H1 (cell line): Measurements from ENCODE around the gene RTF2. TPM values are rescaled to one million over a fixed set of nuclear protein-coding genes. Genes with fewer than 3 reads are reported as not detected.

ENCODE experiments used
- CHD2 ChIP-seq: IDR thresholded peaks from 2 replicates; pipeline ENCODE4 v1.6.1; 2012; ENCODE audit warnings: low read length, improper control_type of control experiment
- CREB1 ChIP-seq: IDR thresholded peaks from 2 replicates; pipeline ENCODE4 v1.6.1; 2012; ENCODE audit warnings: inconsistent platforms
- EGR1 ChIP-seq: IDR thresholded peaks from 2 replicates; pipeline ENCODE4 v1.6.1; 2011; ENCODE audit warnings: low read depth, low read length, borderline replicate concordance
- FOSL1 ChIP-seq: IDR thresholded peaks from 2 replicates; pipeline ENCODE4 v1.6.1; 2011; ENCODE audit warnings: mild to moderate bottlenecking, low read depth, low read length, moderate library complexity; ENCODE audit not compliant: insufficient read depth
- GABPA ChIP-seq: IDR thresholded peaks from 2 replicates; pipeline ENCODE4 v1.6.1; 2011; ENCODE audit warnings: mild to moderate bottlenecking, low read length, moderate library complexity, borderline replicate concordance; ENCODE audit not compliant: insufficient read depth
- GTF2F1 ChIP-seq: IDR thresholded peaks from 2 replicates; pipeline ENCODE4 v1.6.1; 2012; ENCODE audit warnings: low read depth, low read length, improper control_type of control experiment, borderline replicate concordance
- HDAC2 ChIP-seq, 2 experiments: fragments of 300-600 bp in 1 of 2; sonication (generic) in 1 of 2; IDR thresholded peaks; 2 replicates each; pipeline ENCODE4 v1.6.1; 2011 to 2012; ENCODE audit warnings: low read depth in 2 of 2, low read length in 2 of 2, mild to moderate bottlenecking in 2 of 2, moderate library complexity in 2 of 2, borderline replicate concordance in 1 of 2, inconsistent platforms in 1 of 2
- KDM1A ChIP-seq: fragments of 200-600, 300-600 bp; sonication (generic); IDR thresholded peaks from 2 replicates; pipeline ENCODE4 v1.7.1; 2016; ENCODE audit warnings: mild to moderate bottlenecking, low read length, borderline replicate concordance
- MAFK ChIP-seq: IDR thresholded peaks from 2 replicates; pipeline ENCODE4 v1.6.1; 2012; ENCODE audit warnings: low read depth, mild to moderate bottlenecking, improper control_type of control experiment, low read length
- NANOG ChIP-seq: IDR thresholded peaks from 2 replicates; pipeline ENCODE4 v1.6.1; 2011; ENCODE audit warnings: low read length, low read depth, mild to moderate bottlenecking, inconsistent platforms; ENCODE audit not compliant: insufficient read depth, poor library complexity, severe bottlenecking
- PHF8 ChIP-seq: fragments of 200-600 bp; sonication (generic); conservative IDR thresholded peaks from 2 replicates; pipeline ENCODE4 v1.7.1; 2012; ENCODE audit warnings: low read depth, mild to moderate bottlenecking, inconsistent platforms, low read length, moderate library complexity
- POLR2A ChIP-seq, 2 experiments: IDR thresholded peaks; 1 replicate in 1 of 2; 2 replicates in 1 of 2; pipeline ENCODE4 v1.6.1; 2011; ENCODE audit warnings: low read depth in 2 of 2, low read length in 2 of 2, mild to moderate bottlenecking in 2 of 2; ENCODE audit errors: control extremely low read depth in 1 of 2
- SIN3A ChIP-seq, 2 experiments: IDR thresholded peaks in 1 of 2; conservative IDR thresholded peaks in 1 of 2; 2 replicates each; pipeline ENCODE4 v1.6.1; 2011 to 2012; ENCODE audit warnings: low read length in 2 of 2, improper control_type of control experiment in 1 of 2, low read depth in 1 of 2, mild to moderate bottlenecking in 1 of 2
- SP1 ChIP-seq: IDR thresholded peaks from 2 replicates; pipeline ENCODE4 v1.6.1; 2011; ENCODE audit warnings: low read depth, low read length
- SRF ChIP-seq: IDR thresholded peaks from 2 replicates; pipeline ENCODE4 v1.6.1; 2011; ENCODE audit warnings: mild to moderate bottlenecking, low read depth, low read length, moderate library complexity
- SUZ12 ChIP-seq: fragments of 200-600 bp; sonication (generic); IDR thresholded peaks from 2 replicates; pipeline ENCODE4 v1.6.1; 2012; ENCODE audit warnings: mild to moderate bottlenecking, inconsistent platforms, low read length, moderate library complexity, mixed read lengths
- TAF7 ChIP-seq: optimal IDR thresholded peaks from 2 replicates; pipeline ENCODE3; 2011; ENCODE audit warnings: low read depth, mild to moderate bottlenecking, inconsistent platforms, low read length, moderate library complexity, borderline replicate concordance
- TCF12 ChIP-seq: IDR thresholded peaks from 2 replicates; pipeline ENCODE4 v1.6.1; 2011; ENCODE audit warnings: low read depth, mild to moderate bottlenecking, low read length
- polyA plus RNA-seq, 7 experiments: library from polyadenylated mRNA; depleted of rRNA in 3 of 7; stranded (reverse) in 5 of 7; unstranded in 2 of 7; fragments of >200 nt in 5 of 7; fragments of 200-250 nt in 2 of 7; gene quantifications; 1 replicate in 5 of 7; 2 replicates in 1 of 7; 4 replicates in 1 of 7; pipeline versions ENCODE4 v1.2.1 to v1.2.3, GENCODE V29; 2011 to 2013; ENCODE audit warnings: missing spikeins in 2 of 7, mixed read lengths in 2 of 7
- total RNA-seq: library from RNA; stranded (reverse); fragmentation: NEBNext Ultra II Directional; extraction: Animal tissue kit (Norgen Biotek cat#: 25700); gene quantifications from 2 replicates; pipeline ENCODE4 v1.2.1, GENCODE V29; 2021
- TF ChIP-seq, protein P1 (sequence below): IDR thresholded peaks from 2 replicates; pipeline ENCODE4 v1.6.1; 2012; ENCODE audit warnings: inconsistent platforms
- TF ChIP-seq, protein P2 (sequence below): IDR thresholded peaks from 2 replicates; pipeline ENCODE4 v1.6.1; 2011; ENCODE audit warnings: low read depth, mild to moderate bottlenecking, low read length; ENCODE audit not compliant: insufficient read depth
- TF ChIP-seq, protein P3 (sequence below): IDR thresholded peaks from 2 replicates; pipeline ENCODE4 v1.6.1; 2012; ENCODE audit warnings: low read length, inconsistent platforms

The RTF2 gene
- total and polyA plus RNA-seq, 2 of the 8 experiments (the other 6 are each of a cell fraction or from before 2014, with no cell fraction given): 33.9 to 51.2 TPM

DNA sequence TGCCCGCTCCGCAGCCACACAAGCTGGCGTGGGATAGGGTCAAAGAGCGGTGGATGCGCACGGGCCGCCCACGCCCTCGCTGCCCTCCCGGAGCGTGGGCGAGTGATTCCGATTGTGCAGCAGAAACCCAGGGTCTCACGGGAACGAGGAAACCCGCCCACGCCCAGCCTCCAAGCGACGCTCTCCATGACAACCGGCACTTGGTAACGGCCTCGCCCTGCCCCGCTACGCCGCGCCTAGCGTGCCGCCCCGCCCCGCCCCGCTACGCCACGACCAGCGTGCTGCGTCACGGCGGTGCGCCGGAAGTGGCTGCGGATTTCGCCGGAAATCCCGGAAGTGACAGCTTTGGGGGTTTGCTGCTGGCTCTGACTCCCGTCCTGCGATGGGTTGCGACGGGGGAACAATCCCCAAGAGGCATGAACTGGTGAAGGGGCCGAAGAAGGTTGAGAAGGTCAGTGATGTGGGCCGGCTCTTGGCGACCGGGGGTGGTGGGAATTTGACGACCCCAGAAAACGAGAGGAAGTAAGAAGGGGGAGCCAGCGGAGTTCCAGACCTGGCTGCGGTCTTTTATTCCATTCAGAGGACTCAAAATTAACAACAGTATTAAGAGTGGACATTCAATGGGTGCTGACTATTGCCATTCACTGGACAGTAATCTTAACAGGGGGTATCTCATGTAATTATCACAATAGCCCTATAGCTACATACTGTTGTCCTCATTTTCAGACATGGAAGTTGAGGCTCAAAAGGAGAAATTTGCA lies at the start of gene RTF2 (continued):
- TF ChIP-seq GTF2F1 (no peak; the same call in 1 of the 2 replicates), SIN3A (conservative IDR thresholded peaks at IDR 0.05 in 1 of 2, IDR thresholded peaks at IDR 0.05 in 1 of 2; ENCODE audit: low read depth in 1 of 2, low read length in 2 of 2) (peak in 1 of 2 experiments; percentile 98; a peak in 2 of 4 replicates), GABPA (peak; percentile 97), KDM1A (no peak), SUZ12 (no peak), PHF8 (peak; percentile 78), CREB1 (peak; percentile 100), TCF12 (no peak), CHD2 (0 out of 2 replicates have a peak, but pooled peaks have one; percentile 29), TAF7 (peak; percentile 50), POLR2A (IDR thresholded peaks at IDR 0.05; ENCODE audit: control extremely low read depth in 1 of 2, low read depth in 2 of 2, low read length in 2 of 2) (peak; percentile 46 to 71; a peak in 2 of 3 replicates), SP1 (peak; percentile 17; the same call in 1 of the 2 replicates), NANOG (no peak), SRF (peak; percentile 80), EGR1 (peak; percentile 100), FOSL1 (no peak), HDAC2 (IDR thresholded peaks at IDR 0.05; ENCODE audit: borderline replicate concordance in 1 of 2, low read depth in 2 of 2, low read length in 2 of 2) (no peak), MAFK (no peak)
- TF ChIP-seq, protein P1, sequence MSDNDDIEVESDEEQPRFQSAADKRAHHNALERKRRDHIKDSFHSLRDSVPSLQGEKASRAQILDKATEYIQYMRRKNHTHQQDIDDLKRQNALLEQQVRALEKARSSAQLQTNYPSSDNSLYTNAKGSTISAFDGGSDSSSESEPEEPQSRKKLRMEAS: peak; percentile 77
- TF ChIP-seq, protein P2, sequence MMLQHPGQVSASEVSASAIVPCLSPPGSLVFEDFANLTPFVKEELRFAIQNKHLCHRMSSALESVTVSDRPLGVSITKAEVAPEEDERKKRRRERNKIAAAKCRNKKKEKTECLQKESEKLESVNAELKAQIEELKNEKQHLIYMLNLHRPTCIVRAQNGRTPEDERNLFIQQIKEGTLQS: peak; percentile 77
- TF ChIP-seq, protein P3, sequence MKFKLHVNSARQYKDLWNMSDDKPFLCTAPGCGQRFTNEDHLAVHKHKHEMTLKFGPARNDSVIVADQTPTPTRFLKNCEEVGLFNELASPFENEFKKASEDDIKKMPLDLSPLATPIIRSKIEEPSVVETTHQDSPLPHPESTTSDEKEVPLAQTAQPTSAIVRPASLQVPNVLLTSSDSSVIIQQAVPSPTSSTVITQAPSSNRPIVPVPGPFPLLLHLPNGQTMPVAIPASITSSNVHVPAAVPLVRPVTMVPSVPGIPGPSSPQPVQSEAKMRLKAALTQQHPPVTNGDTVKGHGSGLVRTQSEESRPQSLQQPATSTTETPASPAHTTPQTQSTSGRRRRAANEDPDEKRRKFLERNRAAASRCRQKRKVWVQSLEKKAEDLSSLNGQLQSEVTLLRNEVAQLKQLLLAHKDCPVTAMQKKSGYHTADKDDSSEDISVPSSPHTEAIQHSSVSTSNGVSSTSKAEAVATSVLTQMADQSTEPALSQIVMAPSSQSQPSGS: no peak
